Umbilical cord (tissue), 2 donors: ENCODE data around the gene CDV3. TPM values are rescaled to one million over a fixed set of nuclear protein-coding genes. Genes with fewer than 3 reads are reported as not detected.
"Not testable (repeated sequence)": the region's sequence is repeated elsewhere in the genome, so short reads cannot be mapped to it uniquely, and the experiment has no call there.

Source experiments
- DNase-seq: peaks from one replicate; pipeline ENCODE4 v3.0.0-alpha.2; 2015; ENCODE audit warnings: low spot score
- total RNA-seq: library from RNA; depleted of rRNA; stranded (reverse); fragments of >200 nt; gene quantifications from one replicate; pipeline ENCODE4 v1.2.3, GENCODE V29; 2014; ENCODE audit warnings: low replicate concordance; ENCODE audit not compliant: insufficient read depth

Gene CDV3, protein sequence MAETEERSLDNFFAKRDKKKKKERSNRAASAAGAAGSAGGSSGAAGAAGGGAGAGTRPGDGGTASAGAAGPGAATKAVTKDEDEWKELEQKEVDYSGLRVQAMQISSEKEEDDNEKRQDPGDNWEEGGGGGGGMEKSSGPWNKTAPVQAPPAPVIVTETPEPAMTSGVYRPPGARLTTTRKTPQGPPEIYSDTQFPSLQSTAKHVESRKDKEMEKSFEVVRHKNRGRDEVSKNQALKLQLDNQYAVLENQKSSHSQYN
- total RNA-seq = 189 TPM

DNA sequence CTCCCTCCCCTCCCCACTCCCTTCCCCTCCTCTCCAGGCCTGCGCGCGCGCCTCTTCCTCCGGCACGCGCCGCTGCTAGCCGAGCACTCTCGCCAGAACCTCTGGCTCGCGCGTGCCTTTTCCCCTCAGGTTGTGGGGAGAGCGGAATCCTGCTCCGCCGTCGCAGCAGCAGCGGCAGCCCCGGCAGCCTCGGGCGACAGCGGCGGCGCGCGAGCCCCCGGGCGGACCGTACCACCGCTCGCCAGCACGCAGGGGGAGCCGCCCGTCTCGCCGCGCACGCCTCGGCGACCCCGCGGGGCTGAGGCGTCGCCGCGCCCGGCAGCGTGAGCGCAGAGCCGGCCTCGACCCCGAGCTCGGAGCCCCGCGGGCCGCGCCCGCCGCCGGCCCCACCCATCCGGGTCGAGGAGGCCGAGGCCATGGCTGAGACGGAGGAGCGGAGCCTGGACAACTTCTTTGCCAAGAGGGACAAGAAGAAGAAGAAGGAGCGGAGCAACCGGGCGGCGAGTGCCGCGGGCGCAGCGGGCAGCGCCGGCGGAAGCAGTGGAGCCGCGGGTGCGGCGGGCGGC is at the start of gene CDV3:
TSS of gene CDV3 (plus strand) at position 58 of the 566 bp plus-strand sequence. CDS start at position 417, 359 bp downstream.
- DNase-seq = no peak

DNA sequence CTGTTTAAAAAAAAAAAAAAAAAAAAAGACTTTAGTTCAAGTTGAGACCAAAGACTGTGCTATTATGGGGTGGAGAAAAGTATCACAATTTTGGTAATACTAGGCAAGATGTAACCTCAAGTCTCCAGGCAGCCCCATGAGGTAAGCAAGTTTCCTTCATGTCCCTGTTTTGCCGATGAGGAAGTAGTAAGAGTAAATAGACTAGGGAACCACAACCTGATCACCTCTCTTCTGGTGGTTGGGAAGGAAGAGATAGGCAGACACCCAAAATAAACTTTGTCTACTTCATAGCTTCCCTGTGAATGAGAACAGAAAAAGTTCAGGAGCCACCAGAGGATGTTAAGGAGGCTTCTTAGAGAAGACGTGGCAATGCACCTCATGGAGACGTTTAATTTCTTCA is 49.7 kb upstream of the CDV3 start:
- not testable (repeated sequence) for DNase-seq

DNA sequence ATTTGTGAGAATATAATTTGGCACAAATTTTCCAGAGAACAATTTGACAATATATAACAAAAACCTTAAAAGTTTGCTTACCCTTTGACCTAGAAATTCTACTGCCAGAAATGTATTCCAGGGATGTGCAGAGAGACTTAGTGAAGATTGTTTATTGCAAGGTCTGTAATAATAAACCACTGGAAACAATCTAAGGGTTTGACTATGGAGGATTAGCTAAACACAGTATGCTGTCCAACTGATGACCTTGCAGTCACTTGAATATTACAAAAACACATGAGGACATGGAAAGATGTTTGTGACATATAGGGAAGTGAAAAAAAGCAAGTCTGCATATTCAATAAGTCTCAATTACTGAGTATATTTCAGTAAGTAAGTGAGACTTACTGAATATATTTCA is 48.1 kb upstream of the CDV3 start:
- DNase-seq = no peak

DNA sequence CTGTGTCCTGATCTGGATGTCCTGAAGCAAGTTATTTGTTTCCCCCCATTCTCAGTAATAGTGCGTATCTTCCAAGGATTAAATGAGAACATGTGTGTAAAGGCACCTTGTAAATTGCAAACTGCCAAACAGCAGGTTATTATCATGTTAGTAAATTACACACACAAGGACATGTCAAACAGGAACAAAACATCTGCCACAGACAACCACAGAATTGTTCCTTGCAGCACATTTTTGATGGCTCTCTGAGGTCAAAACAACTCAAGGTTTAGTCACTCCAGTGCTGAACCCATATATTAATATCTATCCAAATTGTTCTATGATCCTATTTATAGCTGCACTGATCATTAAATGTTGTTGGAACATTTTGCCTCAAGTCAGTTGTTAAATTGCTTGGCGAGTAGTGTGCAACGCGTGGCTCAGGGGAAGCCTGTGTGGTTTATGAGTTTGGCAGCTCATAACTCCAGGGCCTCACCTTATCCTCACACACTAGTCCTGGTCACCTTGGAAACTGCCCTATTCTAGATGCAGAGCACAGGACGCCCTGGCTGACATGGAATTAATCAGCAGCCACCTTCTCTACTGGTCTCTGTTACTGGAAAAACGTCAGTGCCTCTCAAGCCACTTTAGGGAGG is 46.3 kb upstream of the CDV3 start:
- DNase-seq = no peak

DNA sequence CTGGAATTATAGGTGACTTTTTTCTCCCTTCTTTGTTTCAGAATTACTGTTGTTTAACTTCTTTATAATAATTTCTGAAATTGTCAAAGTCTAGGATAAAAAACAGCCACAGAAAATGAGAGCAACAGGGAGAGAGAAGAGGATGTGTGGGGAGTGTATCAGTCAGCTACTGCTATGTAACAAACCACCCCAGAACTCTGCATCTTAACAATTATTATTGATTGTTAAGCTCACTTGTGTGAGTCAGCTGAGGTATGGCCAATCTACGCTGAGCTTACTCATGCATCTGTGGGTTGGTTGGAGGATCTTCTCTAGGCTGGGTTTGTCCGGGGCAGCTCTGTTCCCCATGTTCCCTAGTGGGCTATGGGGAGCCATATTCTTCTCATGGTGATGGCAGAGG is 43.7 kb upstream of the CDV3 start:
- DNase-seq = no peak

DNA sequence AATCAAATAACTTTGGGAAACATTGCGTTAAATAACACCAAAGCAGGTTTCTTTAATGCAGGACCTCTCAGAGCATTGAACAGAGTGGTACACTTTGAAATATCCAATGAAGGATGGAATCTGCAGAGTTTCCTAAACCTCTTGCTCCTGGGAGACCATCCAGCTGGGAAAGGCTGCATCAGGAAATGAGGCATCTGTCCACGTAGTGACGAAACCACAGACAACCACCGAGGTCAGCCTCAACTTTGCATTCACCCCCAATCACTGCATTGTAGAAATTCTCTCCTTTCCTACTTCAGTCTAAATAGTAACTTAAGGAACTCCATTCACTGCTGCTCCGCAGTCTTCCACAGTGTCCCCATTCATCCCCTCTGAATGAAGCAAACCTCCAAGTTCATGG is 41.5 kb upstream of the CDV3 start:
- no peak for DNase-seq

DNA sequence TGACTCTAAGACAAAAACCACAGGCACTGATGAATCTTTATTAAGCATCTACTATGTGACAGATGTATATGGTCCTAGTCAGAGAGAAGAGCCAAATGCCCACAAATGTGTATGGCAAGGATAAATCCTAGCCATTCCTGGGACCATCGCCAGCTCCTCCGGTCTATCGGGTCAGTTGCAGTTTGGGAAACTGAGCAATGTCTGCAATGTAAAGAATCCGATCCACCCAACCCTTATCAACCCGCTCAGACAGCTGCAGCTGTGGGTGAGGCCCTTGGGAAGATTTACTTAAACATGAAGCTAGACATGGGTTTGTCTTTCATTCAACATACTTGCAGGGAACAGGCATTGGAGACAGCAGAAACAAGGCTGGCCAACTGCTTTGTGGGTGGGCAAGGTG is 40.5 kb upstream of the CDV3 start:
- peak; percentile 38 for DNase-seq

DNA sequence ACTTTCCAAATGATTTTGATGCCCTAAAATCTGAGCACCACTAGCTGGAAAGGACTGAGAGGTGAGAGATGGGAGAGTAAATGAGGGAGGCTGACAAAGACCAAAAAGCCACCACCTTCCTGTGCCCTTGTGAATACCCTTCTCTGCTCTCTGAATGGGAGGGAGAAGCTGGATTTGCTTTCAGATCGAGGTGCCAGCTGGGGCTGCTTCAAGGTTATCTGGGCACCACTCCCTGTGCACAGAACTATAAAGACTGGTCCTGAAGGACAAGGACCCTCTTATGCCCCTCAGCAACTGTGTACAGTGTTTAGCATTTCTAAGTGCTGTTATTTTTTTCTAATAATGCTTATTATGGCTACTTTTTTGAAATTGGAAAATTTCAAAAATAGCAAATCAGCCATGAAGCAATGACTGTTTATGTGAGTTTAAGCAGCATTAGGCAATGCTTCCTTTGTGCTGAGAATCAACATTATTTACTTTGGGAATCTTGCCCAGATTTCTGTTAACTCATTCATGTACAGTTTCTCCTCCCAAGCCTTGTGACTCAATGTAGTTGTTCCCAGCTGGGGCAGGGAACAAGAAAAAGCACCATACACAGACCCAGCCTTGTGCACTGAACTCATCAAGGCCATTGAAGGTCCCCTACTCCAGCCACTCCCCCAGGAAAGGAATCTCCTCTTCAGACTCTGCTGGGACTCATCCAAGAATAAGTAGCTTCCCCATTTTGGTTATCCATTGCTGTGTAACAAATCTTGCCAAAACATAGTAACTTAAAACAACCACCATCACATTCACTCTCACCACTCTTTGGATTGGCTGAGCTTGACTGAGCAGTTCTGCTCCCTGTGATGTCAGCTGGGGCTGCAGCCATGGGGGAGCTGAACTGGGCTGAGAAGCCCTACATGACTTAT is 37.3 kb upstream of the CDV3 start:
- DNase-seq = peak; percentile 58

DNA sequence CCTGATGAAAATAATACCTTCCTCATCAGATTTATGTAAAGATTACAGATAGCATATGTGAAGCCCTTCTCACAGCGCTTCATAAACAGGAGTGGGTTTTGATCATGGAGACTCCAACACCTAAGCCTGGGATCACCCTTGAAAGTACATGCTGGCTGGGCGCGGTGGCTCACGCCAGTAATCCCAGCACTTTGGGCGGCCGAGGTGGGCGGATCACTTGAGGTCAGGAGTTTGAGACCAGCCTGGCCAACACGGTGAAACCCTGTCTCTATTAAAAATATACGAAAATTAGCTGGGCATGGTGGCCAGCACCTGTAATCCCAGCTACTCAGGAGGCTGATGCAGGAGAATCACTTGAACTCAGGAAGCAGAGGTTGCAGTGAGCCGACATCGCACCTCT is 36.4 kb upstream of the CDV3 start:
- DNase-seq = not testable (repeated sequence)

DNA sequence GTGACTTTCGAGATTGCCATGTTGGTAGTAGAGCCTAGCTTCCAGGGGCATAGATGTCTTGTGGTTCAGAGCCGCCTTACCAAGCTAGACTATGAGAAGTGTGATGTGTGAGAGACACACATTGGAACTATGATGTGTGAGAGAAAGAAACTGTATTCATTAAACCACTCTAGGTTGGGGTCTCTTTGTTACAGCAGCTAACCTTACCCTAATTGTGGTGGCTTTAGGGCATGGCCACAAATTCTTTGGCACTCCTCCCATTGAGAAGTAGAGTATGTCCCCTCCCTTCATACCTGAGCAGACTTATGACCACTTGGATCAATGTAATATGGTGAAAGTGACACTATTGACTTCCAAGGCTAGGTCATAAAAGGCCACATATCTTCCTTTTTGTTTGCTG is 35.3 kb upstream of the CDV3 start:
- no peak for DNase-seq

DNA sequence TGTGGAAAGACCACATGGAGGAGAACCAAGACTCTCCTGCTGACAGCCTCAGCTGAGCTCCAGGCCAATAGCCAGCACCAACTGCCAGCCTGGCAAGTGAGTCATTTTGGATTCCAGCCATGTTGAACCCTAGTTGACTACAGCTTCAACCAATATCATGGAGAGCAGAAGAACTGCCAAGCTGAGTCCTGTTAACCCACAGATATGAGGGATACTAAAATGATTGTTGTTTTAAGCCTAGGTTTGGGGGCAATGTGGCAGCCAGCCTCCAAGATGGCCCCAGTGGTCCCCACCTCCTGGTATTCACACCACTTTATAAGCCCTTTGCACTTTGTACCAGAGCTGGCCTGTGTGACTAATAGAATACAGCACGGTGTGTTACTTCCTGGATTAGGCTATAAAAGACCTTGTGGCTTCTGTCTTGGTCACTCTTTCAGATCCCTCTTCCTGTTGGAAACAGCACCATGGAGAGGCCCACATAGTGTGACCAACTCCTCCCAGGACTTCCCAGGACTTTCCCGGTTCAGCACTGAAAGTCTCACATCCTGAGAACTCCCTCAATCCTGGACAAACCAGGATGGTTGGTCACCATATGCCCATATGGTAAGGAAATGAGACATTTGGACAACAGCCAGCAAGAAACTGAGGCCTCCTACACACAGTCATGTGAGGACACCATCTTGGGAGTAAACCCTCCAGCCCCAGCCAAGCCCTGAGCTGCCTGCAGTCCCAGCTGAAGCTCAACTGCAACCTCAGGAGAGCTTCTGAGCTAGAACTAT is 32.4 kb upstream of the CDV3 start:
- DNase-seq = no peak

DNA sequence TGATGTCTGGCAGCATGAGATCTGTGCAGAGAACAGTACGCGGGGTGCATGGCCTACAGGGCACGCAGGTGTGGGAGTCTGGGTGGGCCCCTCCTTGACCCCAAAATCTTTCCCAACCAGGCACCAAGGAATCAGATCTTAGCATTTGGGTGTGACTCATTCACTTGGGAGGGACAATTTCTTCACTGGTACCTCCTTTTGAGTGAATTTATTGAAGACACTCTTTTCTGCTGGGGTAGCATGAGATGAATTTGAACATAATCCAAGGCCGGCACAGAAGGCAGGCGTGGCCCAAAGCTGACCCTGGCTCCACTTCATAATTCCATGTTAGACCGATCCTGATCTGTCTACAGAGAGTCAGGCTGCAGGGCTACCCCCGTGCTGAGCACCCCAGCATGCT is 30.6 kb upstream of the CDV3 start:
- DNase-seq = no peak

DNA sequence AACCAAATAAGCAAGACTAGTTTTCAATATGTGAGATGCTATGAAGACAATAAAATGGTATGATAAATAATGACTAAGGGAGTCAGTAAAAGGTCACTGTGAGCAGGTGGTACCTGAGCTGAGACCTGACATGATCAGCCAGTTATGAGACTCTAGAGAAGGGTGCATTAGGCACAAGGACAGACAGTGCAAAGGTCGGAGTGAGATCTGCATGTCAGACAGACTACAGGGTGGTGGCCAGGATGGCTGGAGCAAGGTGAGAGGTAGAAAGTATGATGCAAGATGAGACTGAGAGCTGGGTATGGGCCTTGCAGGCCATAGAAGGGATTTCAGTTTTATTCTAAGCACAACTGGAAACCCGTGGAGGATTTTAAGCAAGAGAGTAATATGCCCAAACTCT is 28.5 kb upstream of the CDV3 start:
- DNase-seq = not testable (repeated sequence)

DNA sequence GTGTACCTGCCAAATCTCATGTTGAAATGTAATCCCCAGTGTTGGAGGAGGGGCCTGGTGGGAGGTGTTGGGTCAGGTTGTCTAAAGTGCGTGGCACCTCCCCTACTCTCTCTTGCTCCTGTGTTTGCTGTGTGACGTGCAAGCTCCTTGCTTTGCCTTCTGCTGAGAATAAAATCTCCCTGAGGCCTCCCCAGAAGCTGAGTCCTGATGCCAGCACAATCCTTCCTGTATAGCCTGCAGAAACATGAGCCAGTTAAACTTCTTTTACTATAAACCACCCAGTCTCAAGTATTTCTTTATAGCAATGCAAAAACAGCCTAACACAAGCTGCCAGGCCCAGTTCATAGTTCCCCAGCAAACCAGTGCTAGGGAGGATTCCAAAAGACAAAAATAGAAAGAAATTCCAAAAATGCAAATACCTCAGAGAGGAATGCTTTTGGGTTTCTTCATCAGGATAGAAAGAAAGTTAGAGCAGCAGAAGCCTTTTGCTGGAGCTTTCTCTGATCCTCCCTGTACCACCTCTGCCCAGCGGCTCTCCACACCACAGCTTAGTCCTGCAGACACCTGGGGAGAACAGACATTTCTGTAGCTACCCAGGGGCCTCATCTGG is 25.9 kb upstream of the CDV3 start:
- DNase-seq = peak; percentile 85

DNA sequence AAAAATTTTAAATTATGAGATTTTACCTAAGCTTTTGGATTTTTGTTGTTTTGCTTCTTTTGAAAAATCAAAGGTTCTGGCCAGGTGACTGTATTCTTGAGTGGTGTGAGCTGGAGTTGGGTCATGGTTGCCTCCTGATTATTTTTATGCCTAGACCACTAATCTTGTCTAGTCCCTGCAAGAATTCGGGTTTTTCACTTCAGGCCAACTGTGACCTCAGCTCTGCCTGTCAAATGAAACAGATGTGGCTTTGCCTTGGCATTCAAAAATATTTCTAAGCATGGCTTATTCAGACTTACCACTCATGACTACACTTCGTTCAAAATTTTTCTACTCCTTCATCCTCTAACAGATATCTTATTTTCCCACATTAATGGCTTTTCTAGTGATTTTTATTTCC is 25.4 kb upstream of the CDV3 start:
- DNase-seq = peak; percentile 78

DNA sequence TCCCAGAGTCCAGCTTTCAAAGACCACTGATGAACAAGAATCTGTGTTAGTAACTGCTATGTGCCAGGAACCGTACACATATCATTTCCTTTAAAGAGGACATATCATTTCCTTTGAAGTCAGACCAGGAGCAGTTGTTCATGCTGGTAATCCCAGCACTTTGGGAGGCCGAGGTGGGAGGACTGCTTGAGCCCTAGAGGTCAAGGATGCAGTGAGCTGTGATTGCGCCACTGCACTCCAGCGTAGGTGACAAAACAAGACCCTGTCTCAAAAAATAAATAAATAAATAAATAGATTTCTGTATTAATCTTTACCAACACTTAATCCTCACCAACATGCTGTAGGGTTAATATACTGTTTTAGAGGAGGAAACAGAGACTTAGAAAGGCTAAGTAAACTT is 23.9 kb upstream of the CDV3 start:
- DNase-seq = no peak

DNA sequence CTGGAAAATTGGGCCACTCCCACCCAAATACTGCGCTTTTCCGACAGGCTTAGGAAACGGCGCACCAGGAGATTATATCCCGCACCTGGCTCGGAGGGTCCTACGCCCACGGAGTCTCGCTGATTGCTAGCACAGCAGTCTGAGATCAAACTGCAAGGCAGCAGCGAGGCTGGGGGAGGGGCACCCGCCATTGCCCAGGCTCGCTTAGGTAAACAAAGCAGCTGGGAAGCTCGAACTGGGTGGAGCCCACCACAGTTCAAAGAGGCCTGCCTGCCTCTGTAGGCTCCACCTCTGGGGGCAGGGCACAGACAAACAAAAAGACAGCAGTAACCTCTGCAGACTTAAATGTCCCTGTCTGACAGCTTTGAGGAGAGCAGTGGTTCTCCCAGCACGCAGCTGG is 21.9 kb upstream of the CDV3 start:
- DNase-seq = not testable (repeated sequence)

DNA sequence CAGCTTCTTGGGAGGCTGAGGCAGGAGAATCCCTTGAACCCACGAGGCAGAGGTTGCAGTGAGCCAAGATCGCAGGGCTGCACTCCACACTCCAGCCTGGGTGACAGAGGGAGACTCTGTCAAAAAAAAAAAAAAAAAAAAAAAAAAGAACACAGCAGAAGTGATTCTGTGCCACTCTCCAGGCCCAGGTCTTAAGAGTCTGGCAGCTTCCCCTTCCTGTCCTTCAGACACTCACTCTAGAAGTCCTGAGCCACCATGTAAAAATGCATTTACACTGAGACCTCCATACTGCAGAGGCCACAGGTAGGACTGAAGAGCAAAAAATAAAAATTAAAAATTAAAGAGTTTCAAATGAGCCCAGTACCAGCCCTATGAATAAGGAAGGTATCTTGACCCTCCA is 11.8 kb upstream of the CDV3 start:
- no peak for DNase-seq

DNA sequence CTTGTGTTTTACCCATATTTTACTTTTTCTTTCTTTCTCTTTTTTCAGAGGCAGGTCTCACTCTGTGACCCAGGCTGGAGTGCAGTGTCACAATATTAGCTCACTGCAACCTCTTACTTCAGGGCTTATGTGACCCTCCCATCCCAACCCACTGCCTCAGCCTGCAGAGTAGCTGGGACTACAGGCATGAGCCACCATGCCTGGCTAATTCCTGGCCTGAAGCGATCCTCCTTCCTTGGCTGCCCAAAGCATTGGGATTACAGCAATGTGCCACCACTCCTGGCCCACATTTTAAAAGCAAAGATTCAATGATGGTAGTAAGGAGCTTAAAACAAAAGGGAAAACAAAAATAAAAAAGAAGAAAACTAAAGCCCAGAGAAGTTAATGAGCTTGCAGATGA is 11.1 kb upstream of the CDV3 start:
- DNase-seq = no peak

DNA sequence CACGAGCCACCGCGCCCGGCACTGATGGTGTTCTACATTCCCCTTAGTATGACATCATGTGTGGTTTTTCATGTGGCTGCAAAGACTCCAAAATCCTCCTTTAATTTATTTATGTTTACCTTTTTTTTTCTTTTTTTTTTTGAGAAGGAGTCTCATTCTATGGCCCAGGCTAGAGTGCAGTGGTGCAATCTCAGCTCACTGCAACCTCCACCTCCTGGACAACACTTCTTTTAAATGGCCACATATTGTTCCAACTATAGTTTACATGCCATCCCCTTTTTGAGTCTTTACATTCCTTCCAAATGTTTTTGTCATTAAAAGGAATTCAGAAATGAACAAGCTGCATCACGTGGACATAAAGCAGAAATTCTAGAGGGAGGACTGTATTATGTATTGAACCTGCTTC is 10.3 kb upstream of the CDV3 start:
- DNase-seq = no peak

DNA sequence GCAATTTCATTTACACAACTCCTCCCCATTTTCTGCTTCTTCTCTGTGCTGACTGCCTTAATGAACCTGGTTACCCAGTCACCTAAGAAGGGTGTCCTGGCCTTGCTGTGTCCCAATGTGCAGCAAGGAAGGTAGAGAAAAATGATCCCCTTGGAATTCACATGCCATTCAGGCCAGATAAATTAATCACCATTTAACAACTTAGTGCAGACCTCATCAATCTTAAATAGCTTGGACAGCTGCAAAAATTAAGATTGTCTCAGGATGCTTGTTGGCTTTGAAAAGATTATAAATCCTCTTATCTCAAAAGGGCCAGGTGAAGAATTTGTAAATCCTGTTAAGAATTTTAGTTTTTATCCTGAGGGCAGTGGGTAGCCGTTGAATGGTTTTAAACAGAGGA is 9.7 kb upstream of the CDV3 start:
- no peak for DNase-seq
